Trophoblast cell (in vitro differentiated cells and primary cell): ENCODE measurements around the gene PEPD.

ENCODE experiments used
- DNase-seq, 2 donors: peaks; one replicate each; pipeline ENCODE4 v3.0.0-alpha.2; 2016
- H2AFZ ChIP-seq: 2 replicates; pipeline ENCODE4 v1.6.1; 2013; ENCODE audit warnings: low read length, moderate library complexity, mild to moderate bottlenecking; ENCODE audit not compliant: insufficient read depth, poor library complexity
- H2AK5ac ChIP-seq: 2 replicates; pipeline ENCODE4 v1.6.1; 2013; ENCODE audit warnings: mild to moderate bottlenecking, low read length
- H2BK120ac ChIP-seq: 2 replicates; pipeline ENCODE4 v1.6.1; 2013; ENCODE audit warnings: low read length, mild to moderate bottlenecking, moderate library complexity; ENCODE audit not compliant: insufficient read depth, poor library complexity
- H2BK12ac ChIP-seq: 2 replicates; pipeline ENCODE4 v1.6.1; 2013; ENCODE audit warnings: mild to moderate bottlenecking, low read length, moderate library complexity
- H2BK5ac ChIP-seq: 2 replicates; pipeline ENCODE4 v1.6.1; 2013; ENCODE audit warnings: low read length, low read depth, moderate library complexity, mild to moderate bottlenecking; ENCODE audit not compliant: poor library complexity
- H3K14ac ChIP-seq: 2 replicates; pipeline ENCODE4 v1.6.1; 2013; ENCODE audit warnings: mild to moderate bottlenecking, low read length
- H3K18ac ChIP-seq: 2 replicates; pipeline ENCODE4 v1.6.1; 2013; ENCODE audit warnings: mild to moderate bottlenecking, low read length
- H3K23ac ChIP-seq: 2 replicates; pipeline ENCODE4 v1.6.1; 2013; ENCODE audit warnings: low read length
- H3K27ac ChIP-seq: 2 replicates; pipeline ENCODE4 v1.5.1; 2013; ENCODE audit warnings: low read depth, mild to moderate bottlenecking, inconsistent platforms, low read length, moderate library complexity
- H3K27me3 ChIP-seq: 2 replicates; pipeline ENCODE4 v1.6.1; 2013; ENCODE audit warnings: inconsistent platforms, mild to moderate bottlenecking, low read length, moderate library complexity; ENCODE audit not compliant: insufficient read depth
- H3K36me3 ChIP-seq, 2 experiments: 1 replicate in 1 of 2; 2 replicates in 1 of 2; pipeline ENCODE4 v1.6.1; 2013; ENCODE audit warnings: low read length in 2 of 2, mild to moderate bottlenecking in 2 of 2, moderate library complexity in 1 of 2; ENCODE audit not compliant: insufficient read depth in 2 of 2, control insufficient read depth in 1 of 2
- H3K4ac ChIP-seq: 2 replicates; pipeline ENCODE4 v1.6.1; 2013; ENCODE audit warnings: low read depth, mild to moderate bottlenecking, low read length, moderate library complexity
- H3K4me1 ChIP-seq, 2 experiments: 1 replicate in 1 of 2; 2 replicates in 1 of 2; pipeline ENCODE4 v1.6.1; 2013; ENCODE audit warnings: low read length in 2 of 2, mild to moderate bottlenecking in 2 of 2, moderate library complexity in 1 of 2; ENCODE audit not compliant: insufficient read depth in 2 of 2, control insufficient read depth in 1 of 2
- H3K4me2 ChIP-seq: 2 replicates; pipeline ENCODE4 v1.6.1; 2013; ENCODE audit warnings: inconsistent platforms, mild to moderate bottlenecking, low read length, moderate library complexity
- H3K4me3 ChIP-seq: 2 replicates; pipeline ENCODE4 v1.5.1; 2013; ENCODE audit warnings: mild to moderate bottlenecking, low read depth, low read length, inconsistent platforms
- H3K79me1 ChIP-seq: one replicate; pipeline ENCODE4 v1.6.1; 2013; ENCODE audit warnings: low read length
- H3K79me2 ChIP-seq: 2 replicates; pipeline ENCODE4 v1.6.1; 2013; ENCODE audit warnings: low read length, mild to moderate bottlenecking; ENCODE audit not compliant: control insufficient read depth, insufficient read depth, poor library complexity
- H3K9ac ChIP-seq: 2 replicates; pipeline ENCODE4 v1.6.1; 2013; ENCODE audit warnings: mild to moderate bottlenecking, low read length
- H3K9me3 ChIP-seq: 2 replicates; pipeline ENCODE4 v1.6.1; 2013; ENCODE audit warnings: low read depth, mild to moderate bottlenecking, control low read depth, inconsistent platforms, low read length; ENCODE audit not compliant: insufficient read depth
- H4K12ac ChIP-seq: 2 replicates; pipeline ENCODE4 v1.6.1; 2013; ENCODE audit warnings: low read depth, mild to moderate bottlenecking, low read length, moderate library complexity
- H4K8ac ChIP-seq: 2 replicates; pipeline ENCODE4 v1.6.1; 2013; ENCODE audit warnings: low read depth, mild to moderate bottlenecking, low read length, moderate library complexity
- H4K91ac ChIP-seq: one replicate; pipeline ENCODE4 v1.6.1; 2013; ENCODE audit warnings: low read depth, mild to moderate bottlenecking, low read length, moderate library complexity
- WGBS: extraction: QIAGEN DNeasy Blood & Tissue Kit; methylation state at CpG from one replicate; pipeline ENCODE4 v1.1.7; 2013; ENCODE audit warnings: missing lambda C conversion rate; ENCODE audit not compliant: insufficient read length, insufficient coverage; ENCODE audit errors: extremely low coverage; 5-methylcytosine and 5-hydroxymethylcytosine counted together

PEPD gene

DNA sequence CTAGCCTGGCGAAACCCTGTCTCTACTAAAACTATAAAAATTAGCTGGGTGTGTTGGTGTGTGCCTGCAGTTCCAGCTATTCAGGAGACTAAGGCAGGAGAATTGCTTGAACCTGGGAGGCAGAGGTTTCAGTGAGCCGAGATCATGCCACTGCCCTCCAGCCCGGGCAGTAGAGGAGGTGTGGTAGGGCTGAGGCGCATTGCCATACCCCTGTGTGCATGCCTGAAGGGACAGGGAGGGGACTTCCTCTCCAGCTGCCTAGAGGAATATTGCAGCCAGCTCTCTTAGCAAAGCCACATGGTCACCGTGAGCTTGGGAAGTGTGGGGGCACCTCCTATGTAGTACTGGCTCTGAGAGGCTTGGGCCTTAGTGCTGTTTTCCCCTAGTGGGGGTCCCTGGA lies 29.2 kb upstream of the PEPD start:
- Histone ChIP-seq H2AFZ (no peak overlapping the region), H3K4me3 (no peak overlapping the region), H3K36me3 (no peaks in the 10 kb centered on the region), H4K91ac (no peak overlapping the region), H3K79me1 (no peaks in the 10 kb centered on the region), H3K4me2 (no peak overlapping the region), H4K12ac (no peak overlapping the region), H3K23ac (no peak overlapping the region), H3K79me2 (no peaks in the 10 kb centered on the region), H3K27ac (no peak overlapping the region), H2BK12ac (no peak overlapping the region), H3K18ac (no peak overlapping the region), H2AK5ac (no peak overlapping the region), H3K4me1 (peaks cover 3 to 5% of the 10 kb centered on the region in 2 experiments), H3K9me3 (peaks cover 4% of the 10 kb centered on the region), H2BK5ac (no peak overlapping the region), H3K27me3 (no peaks in the 10 kb centered on the region), H4K8ac (no peak overlapping the region), H2BK120ac (no peak overlapping the region), H3K4ac (no peak overlapping the region), H3K9ac (no peak overlapping the region), H3K14ac (no peak overlapping the region)
- WGBS: no CpG with 5 or more reads among the region's 5 CpGs
- DNase-seq: no peak

DNA sequence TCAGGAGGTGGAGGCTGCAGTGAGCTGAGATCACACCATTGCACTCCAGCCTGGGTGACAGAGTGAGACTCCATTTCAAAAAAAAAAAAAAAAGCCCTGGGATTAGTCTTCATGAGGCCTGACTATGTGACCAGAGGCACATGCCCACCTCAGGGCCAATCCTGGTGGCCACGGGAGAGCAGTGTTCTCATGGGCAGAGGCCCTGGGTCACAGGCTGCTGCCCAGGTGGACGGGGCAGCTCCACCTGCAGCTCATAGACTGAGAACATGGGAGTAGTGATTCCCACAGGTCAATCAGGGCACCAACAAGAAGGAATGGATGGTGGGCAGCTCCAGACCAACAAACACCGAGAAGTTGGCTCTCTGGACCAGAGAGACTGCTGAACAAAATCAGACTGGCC lies 26.1 kb upstream of the PEPD start:
- Histone ChIP-seq H3K4me1 (no peaks in the 10 kb centered on the region), H3K9ac (no peak overlapping the region), H2BK12ac (no peak overlapping the region), H3K36me3 (no peaks in the 10 kb centered on the region), H4K8ac (no peak overlapping the region), H4K12ac (no peak overlapping the region), H3K79me2 (no peaks in the 10 kb centered on the region), H3K9me3 (peaks cover 4% of the 10 kb centered on the region), H3K4me3 (no peak overlapping the region), H3K4me2 (no peak overlapping the region), H2BK5ac (no peak overlapping the region), H2AK5ac (no peak overlapping the region), H3K27me3 (no peaks in the 10 kb centered on the region), H3K23ac (no peak overlapping the region), H3K27ac (no peak overlapping the region), H3K79me1 (no peaks in the 10 kb centered on the region), H3K14ac (no peak overlapping the region), H2AFZ (no peak overlapping the region), H3K4ac (no peak overlapping the region), H3K18ac (no peak overlapping the region), H2BK120ac (no peak overlapping the region), H4K91ac (no peak overlapping the region)
- WGBS: no CpG with 5 or more reads among the region's 3 CpGs
- DNase-seq: no peak

DNA sequence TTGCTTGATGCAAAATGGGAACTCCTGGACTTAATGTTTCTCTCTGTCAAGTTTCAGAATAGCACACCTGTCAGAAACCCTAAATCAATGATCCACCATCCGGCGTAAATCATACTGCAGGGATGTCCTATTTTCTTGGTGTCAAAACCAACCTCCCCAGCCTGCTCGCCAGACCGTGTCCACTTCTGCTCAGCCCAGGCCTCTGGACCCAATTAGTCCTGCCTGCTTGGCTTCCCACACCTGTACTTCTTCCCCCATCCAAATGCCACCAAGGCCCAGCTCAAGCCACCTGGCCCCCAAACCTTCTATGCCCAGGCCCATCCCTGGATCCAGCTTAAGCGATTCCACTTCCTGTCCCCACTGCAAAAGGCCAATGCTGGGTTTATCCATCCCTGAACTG lies 25.1 kb upstream of the PEPD start:
- no CpG with 5 or more reads among the region's 5 CpGs for WGBS
- Histone ChIP-seq H3K79me2 (no peaks in the 10 kb centered on the region), H3K4ac (no peak overlapping the region)

DNA sequence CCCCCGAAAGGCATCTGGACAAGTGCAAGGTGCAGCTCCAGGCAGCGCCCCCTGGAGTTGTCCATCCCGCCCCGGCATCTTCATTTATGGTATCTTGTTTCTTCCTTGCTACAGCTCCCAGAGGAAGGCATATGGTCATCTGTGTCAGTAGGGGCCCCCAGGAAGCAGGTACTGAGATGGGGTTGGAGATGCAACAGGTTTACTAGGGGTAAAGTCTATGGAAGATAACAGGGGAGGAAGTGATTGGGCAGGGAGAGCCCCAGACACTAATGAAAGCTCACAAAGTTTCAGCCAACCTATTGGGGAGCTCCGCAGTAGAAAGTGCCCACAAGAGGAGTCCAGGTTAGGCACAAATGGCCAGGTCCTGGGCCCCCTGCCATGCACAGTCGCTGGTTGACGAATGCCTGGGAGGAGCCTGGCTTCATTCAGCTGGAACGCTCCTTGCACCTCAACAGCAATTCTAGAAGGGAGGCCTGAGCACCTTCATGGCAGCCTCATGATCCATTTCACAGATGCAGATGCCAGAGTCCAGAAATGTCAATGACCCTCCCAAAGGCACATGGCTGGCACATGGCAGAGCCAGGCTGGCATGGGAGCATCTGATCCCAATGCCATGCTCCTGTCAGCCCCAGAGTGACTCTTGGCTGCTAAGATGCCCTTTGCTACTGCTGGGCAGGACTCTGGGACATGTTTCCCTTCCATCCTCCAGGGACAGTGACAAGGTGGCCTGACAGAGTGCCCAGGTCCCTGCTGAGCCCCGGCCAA lies 23.8 kb upstream of the PEPD start:
- Histone ChIP-seq H3K4me1 (no peaks in the 10 kb centered on the region), H4K91ac (no peak overlapping the region), H2BK120ac (no peak overlapping the region), H3K4ac (no peak overlapping the region), H2AFZ (no peak overlapping the region), H3K4me3 (no peak overlapping the region), H3K79me2 (no peaks in the 10 kb centered on the region), H2BK12ac (no peak overlapping the region), H3K4me2 (no peak overlapping the region), H3K23ac (no peak overlapping the region), H4K8ac (no peak overlapping the region), H3K27me3 (no peaks in the 10 kb centered on the region), H3K18ac (no peak overlapping the region), H2AK5ac (no peak overlapping the region), H3K9ac (no peak overlapping the region), H3K36me3 (no peaks in the 10 kb centered on the region), H2BK5ac (no peak overlapping the region), H3K27ac (no peak overlapping the region), H3K14ac (no peak overlapping the region), H3K79me1 (no peaks in the 10 kb centered on the region), H3K9me3 (peaks cover 4% of the 10 kb centered on the region), H4K12ac (no peak overlapping the region)
- no peak for DNase-seq
- no CpG with 5 or more reads among the region's 9 CpGs for WGBS

More for the DNA sequence above, 25.1 kb upstream of the PEPD start:
- Histone ChIP-seq H3K9ac (no peak overlapping the region), H2BK120ac (no peak overlapping the region), H3K36me3 (no peaks in the 10 kb centered on the region), H3K79me1 (no peaks in the 10 kb centered on the region), H3K27me3 (no peaks in the 10 kb centered on the region), H3K4me3 (no peak overlapping the region), H2BK12ac (no peak overlapping the region), H4K91ac (no peak overlapping the region), H2AFZ (no peak overlapping the region), H3K9me3 (peaks cover 4% of the 10 kb centered on the region), H2BK5ac (no peak overlapping the region), H3K27ac (no peak overlapping the region), H3K4me2 (no peak overlapping the region), H4K12ac (no peak overlapping the region), H2AK5ac (no peak overlapping the region), H3K23ac (no peak overlapping the region), H3K14ac (no peak overlapping the region), H3K18ac (no peak overlapping the region), H4K8ac (no peak overlapping the region), H3K4me1 (no peaks in the 10 kb centered on the region)
- DNase-seq: no peak
